LNCAP (cell line): ENCODE data around the gene FAM20C.

ENCODE experiments used
- TF ChIP-seq, protein P1 (sequence below): fragments of 450-650 bp; IDR thresholded peaks from 2 replicates; pipeline ENCODE4 v1.5.1; 2017; ENCODE audit warnings: mild to moderate bottlenecking

Gene FAM20C

DNA sequence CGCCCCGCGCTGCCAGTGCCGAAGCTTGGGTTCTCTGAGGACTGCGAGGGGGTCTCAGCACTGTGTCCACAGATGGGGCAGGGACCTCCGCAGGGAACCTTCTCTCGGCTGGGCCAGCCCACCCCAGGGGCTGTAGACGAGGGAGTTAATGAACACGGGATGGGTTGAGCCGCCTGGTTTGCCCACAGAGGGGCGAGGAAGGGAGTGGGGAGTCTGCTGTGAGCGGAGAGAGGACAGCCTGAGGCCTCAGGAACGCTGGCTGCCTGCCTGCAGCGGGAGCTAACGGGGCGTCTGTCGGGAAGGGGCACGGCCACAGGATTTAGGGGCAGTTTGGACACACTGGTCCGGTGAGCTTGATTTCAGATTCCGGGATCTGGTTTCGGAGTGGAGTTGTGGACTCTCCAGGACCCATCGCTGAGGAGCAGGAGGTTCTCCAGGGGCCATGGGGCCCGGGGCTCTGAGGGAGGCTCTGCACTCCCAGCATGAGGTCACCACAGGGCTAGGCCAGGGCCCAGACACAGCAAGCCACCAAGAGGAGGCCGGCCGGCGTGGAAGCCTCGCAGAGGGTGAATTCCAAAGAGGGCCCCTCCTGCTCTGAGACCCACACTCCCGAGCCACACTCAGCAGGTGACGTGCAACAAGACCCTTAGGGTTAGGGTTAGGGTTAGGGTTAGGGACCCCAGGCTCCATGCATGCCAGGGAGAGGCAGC lies 19.0 kb upstream of the FAM20C start:
- TF ChIP-seq, protein P1, sequence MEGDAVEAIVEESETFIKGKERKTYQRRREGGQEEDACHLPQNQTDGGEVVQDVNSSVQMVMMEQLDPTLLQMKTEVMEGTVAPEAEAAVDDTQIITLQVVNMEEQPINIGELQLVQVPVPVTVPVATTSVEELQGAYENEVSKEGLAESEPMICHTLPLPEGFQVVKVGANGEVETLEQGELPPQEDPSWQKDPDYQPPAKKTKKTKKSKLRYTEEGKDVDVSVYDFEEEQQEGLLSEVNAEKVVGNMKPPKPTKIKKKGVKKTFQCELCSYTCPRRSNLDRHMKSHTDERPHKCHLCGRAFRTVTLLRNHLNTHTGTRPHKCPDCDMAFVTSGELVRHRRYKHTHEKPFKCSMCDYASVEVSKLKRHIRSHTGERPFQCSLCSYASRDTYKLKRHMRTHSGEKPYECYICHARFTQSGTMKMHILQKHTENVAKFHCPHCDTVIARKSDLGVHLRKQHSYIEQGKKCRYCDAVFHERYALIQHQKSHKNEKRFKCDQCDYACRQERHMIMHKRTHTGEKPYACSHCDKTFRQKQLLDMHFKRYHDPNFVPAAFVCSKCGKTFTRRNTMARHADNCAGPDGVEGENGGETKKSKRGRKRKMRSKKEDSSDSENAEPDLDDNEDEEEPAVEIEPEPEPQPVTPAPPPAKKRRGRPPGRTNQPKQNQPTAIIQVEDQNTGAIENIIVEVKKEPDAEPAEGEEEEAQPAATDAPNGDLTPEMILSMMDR = no peak

DNA sequence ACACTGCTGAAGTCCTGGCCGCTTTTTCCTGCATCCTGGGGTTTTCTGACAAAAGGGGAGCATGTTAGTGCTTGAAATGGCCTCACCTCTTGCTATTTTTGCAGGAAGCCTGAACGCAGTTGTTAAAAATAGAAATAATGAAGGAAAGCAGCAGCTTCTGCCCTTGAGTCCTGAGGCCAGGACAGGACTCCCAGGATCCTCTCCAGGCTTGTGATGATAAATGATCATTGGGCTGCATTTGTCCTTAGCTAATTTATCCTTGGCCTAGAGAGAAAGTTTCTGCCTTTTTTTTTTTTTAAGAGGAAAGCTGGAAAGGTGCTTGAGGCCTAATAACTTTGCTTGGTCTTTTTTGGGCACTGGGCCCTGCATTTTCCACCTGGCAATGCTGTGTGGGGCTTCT lies 17.7 kb upstream of the FAM20C start:
- TF ChIP-seq, protein P1 = no peak

DNA sequence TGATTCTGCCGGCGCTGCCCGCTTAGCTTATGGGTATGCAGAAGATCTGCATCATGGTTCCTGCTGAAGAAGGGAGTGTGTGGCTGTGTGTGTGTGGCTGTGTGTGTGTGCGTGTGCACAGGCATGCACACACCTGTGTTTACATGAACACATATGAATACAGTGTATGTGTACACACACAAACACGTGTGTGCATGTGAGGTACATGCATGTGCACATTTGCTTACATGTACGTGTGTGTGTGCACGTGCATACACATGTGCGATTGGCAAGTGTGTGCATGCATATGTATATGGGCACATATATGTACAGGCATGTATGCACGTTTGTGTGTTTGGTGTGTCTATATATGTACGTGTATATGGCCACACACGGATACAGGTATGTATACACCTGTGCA lies 16.4 kb upstream of the FAM20C start:
- TF ChIP-seq, protein P1 = no peak

DNA sequence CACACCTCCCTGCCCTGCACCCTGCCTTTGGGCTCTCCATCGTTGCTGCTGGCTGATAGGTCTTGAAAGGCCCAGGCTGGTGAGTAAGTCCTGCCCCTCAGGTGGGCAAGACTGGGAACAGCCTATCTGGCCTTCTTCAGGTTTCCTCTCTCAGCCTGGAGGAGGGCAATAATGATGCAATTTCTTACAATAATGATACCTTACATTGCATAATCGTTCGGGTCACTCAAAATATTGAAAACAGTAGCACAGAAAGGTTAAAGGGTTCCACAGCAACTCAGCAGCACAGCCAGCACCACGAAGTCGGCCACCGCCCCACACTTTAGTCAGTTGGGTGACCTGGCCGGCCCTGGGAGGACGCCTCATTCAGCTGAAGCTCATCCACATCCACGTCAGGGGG lies 16.0 kb upstream of the FAM20C start:
- TF ChIP-seq, protein P1 = no peak

DNA sequence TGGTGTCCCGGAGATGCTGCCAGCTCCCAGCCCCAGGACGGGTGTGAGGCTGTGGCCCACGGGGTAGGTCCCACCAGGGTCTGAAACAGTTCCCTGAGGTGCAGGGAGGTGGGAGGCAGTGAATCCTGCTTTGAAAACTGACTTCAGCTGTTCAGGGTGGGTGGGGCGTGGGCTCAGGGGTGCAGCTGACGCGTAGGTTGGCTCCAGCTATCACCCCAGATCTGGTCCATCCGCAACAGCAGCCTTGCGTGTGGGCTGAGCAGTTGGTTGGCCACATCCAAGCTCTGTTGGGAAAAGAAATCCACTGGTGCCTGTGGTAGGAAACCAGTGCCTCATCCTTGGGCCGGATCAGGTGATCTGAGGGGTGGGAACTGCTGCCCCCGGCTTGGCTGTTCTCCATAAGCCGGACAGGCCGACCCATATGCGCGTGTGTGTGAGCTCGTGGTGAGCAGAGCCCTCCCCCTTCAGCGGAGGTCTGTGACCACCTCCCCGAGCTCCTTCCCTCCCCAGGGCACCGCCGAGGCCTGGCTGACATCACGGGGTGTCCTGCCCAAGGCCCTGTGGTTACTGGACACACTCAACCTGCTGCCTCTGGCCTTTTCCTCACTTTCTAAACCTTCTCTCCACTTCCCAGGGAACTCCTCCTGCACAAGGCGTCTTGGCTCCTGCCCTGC lies 15.4 kb upstream of the FAM20C start:
- TF ChIP-seq, protein P1 = no peak

DNA sequence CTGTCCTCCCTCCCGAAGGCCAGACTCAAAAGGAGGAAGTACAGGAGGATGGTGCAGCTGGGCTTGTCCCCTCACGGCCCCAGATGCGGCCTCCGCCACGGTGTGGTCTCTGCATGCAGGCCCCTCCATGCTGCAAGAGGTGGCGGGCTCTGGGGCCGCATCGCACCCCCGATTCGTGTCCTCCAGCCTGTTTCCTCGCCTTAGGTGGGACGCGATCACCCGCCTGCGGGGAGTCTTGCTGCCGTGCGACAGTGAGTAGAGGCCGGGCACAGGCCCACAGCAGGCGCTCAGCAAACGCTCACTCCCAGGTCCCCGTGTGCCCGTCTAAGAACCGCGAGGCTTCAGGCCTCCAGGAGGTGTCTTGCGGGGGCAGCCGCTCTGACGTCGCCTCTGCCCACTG lies 13.9 kb upstream of the FAM20C start:
- TF ChIP-seq, protein P1 = no peak

DNA sequence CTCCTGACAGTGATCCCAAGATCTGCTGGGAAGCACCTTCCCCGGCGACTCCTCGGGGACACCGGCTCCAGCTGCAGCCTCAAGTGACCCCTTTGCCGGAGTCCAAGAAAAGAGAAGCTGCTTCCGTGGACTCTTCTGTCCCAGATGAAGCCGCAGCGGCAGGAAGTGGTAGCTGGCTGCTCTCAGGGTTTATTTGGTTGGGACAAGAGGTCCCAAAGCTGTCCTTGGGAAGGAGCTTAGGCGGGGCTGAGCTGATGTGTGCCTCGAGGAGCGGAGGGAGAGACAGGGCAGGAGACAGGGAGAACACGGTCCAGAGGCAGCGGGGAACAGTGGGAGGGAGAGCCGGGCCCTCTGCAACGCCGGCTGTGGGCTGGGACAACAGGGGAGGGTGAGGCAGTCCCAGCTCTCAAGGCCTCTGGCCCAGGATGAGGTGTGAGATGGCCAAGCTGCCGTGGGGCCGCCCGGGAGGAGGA lies 13.1 kb upstream of the FAM20C start:
- TF ChIP-seq, protein P1 = no peak
